ENCODE measurements around the gene CBX3. TPM values are rescaled to one million over a fixed set of nuclear protein-coding genes. Genes with fewer than 3 reads are reported as not detected.

Gene CBX3
- total and polyA plus RNA-seq, 2 donors (not counting 1 experiment from before 2014, with no cell fraction given) = 105 to 136 TPM

DNA sequence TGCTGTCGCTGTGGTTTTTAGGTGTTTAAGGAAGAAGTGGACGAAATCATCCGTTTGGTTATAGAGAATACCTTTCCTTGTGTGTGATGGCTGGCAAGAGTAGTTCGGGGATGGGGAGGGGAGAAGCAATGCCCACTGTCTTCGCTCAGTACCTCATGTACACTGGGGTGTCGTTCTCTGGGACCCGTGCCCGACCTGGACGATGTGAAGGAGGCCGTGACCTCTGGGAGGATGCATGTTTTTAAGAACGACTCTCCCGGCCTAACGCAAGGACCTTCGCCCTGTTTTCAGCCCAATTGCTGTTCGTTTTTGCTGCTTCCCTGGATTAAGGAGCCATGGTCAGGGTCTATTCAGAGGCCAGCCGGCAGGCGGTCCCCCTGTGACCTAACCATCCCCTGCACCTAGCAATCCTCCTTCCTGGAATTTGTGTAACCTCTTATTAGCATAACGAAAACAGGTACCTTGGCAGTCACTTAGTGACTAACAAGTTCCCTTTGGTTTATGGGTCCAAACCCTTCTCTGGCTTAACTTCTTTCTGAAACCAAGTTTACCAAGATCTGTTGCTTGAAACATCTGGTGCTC is 48.2 kb upstream of the CBX3 start:
- no peaks in the 10 kb centered on the region for H3K9me3 ChIP-seq (ENCODE audit: control insufficient read depth, insufficient read depth, low read depth, low read length)
- H3K27me3 ChIP-seq (ENCODE audit: control insufficient read depth, insufficient read depth, low read length) = peaks cover 3% of the 10 kb centered on the region
- no peaks in the 10 kb centered on the region for H4K20me1 ChIP-seq (ENCODE audit: control insufficient read depth, extremely low read depth, insufficient read depth, low read length)
- H3K27ac ChIP-seq (ENCODE audit: insufficient read depth, low read length) = no peak overlapping the region
- H3K4me3 ChIP-seq (replicated peaks in 1 of 4; ENCODE audit: control extremely low read depth in 1 of 4, insufficient read depth in 1 of 4, low read depth in 3 of 4, low read length in 4 of 4) = peak overlapping the region in 2 of 4 experiments; percentile 62 to 67
- no peak overlapping the region for H3K9ac ChIP-seq (ENCODE audit: insufficient read depth, low read length)
- H3K36me3 ChIP-seq (ENCODE audit: control insufficient read depth, insufficient read depth, low read length) = no peaks in the 10 kb centered on the region
- H3K4me1 ChIP-seq (ENCODE audit: control insufficient read depth, extremely low read depth, insufficient read depth, low read length) = peaks cover 7% of the 10 kb centered on the region
- no peak overlapping the region for H2AFZ ChIP-seq (ENCODE audit: low read length)
- DNase-seq (ENCODE audit: low read depth in 2 of 2) = peak in 1 of 2 donors; percentile 24
- no peaks in the 10 kb centered on the region for H3K79me2 ChIP-seq (ENCODE audit: control insufficient read depth, insufficient read depth, low read length)
- H3K4me2 ChIP-seq (ENCODE audit: extremely low read depth, insufficient read depth, low read length) = peak overlapping the region; percentile 54
- peak; percentile 64 for TF ChIP-seq EZH2 (IDR thresholded peaks at IDR 0.05; ENCODE audit: low read length, missing control alignments)
- TF ChIP-seq, protein P1, sequence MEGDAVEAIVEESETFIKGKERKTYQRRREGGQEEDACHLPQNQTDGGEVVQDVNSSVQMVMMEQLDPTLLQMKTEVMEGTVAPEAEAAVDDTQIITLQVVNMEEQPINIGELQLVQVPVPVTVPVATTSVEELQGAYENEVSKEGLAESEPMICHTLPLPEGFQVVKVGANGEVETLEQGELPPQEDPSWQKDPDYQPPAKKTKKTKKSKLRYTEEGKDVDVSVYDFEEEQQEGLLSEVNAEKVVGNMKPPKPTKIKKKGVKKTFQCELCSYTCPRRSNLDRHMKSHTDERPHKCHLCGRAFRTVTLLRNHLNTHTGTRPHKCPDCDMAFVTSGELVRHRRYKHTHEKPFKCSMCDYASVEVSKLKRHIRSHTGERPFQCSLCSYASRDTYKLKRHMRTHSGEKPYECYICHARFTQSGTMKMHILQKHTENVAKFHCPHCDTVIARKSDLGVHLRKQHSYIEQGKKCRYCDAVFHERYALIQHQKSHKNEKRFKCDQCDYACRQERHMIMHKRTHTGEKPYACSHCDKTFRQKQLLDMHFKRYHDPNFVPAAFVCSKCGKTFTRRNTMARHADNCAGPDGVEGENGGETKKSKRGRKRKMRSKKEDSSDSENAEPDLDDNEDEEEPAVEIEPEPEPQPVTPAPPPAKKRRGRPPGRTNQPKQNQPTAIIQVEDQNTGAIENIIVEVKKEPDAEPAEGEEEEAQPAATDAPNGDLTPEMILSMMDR (conservative IDR thresholded peaks at IDR 0.05 in 1 of 2, IDR thresholded peaks at IDR 0.05 in 1 of 2; ENCODE audit: low read depth in 1 of 2, low read length in 2 of 2) = peak in 1 of 2 donors; percentile 2

DNA sequence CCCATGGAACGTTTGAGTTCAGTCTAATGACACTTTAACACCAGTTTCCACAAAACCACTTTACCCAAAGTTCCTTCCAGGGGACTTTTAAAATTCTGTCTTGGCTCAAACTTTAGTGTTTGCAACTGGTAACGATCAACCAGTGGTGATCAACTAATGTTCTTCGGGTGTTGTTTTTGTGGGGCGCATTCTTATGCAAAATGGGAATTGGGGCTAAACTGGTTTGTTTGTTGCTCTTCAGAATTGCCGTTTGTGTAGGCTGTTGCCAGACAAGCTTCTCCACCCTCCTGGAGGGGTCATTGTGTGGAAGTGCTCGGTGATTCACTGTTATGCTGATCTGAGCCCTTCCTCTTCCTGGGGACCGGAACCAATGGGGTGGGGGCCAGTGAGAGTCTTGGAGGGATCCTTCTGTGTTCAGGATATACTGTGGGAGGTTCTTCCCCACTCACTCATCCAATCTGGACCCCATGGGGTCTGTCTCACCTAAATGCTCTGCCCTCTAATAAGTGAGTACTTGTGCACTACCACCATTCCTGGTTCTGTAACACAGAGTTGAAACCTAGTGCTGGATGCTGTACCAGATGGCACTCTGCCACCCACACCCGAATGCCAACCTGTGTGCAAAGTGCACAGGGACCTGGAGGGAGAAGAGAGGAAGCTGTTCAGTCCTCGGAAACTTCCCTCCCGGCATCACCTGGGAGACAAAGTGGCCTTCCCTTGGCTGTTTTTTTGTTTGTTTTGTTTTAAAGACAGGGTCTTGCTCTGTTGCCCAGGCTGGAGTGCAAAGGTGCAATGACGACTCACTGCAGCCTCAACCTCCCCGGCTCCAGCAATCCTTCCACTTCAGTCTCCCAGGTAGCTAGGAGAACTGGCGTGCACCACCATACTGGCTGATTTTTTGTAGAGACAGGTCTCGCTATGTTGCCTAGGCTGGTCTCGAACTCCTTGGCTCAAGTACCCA is 47.4 kb upstream of the CBX3 start:
- DNase-seq (ENCODE audit: low read depth in 2 of 2) = peak; percentile 38 to 60
- H3K4me1 ChIP-seq (ENCODE audit: control insufficient read depth, extremely low read depth, insufficient read depth, low read length) = peaks cover 7% of the 10 kb centered on the region
- H3K4me3 ChIP-seq (replicated peaks in 1 of 4; ENCODE audit: control extremely low read depth in 1 of 4, insufficient read depth in 1 of 4, low read depth in 3 of 4, low read length in 4 of 4) = peak overlapping the region in 2 of 4 experiments; percentile 62 to 67

More for the DNA sequence above, 47.4 kb upstream of the CBX3 start:
- H3K9ac ChIP-seq (ENCODE audit: insufficient read depth, low read length) = no peak overlapping the region
- H2AFZ ChIP-seq (ENCODE audit: low read length) = no peak overlapping the region
- H3K79me2 ChIP-seq (ENCODE audit: control insufficient read depth, insufficient read depth, low read length) = no peaks in the 10 kb centered on the region
- H3K27me3 ChIP-seq (ENCODE audit: control insufficient read depth, insufficient read depth, low read length) = peaks cover 3% of the 10 kb centered on the region
- H4K20me1 ChIP-seq (ENCODE audit: control insufficient read depth, extremely low read depth, insufficient read depth, low read length) = no peaks in the 10 kb centered on the region
- TF ChIP-seq, protein P1 (conservative IDR thresholded peaks at IDR 0.05 in 1 of 2, IDR thresholded peaks at IDR 0.05 in 1 of 2; ENCODE audit: low read depth in 1 of 2, low read length in 2 of 2) = no peak
- TF ChIP-seq EZH2 (IDR thresholded peaks at IDR 0.05; ENCODE audit: low read length, missing control alignments) = no peak
- no peaks in the 10 kb centered on the region for H3K9me3 ChIP-seq (ENCODE audit: control insufficient read depth, insufficient read depth, low read depth, low read length)
- H3K4me2 ChIP-seq (ENCODE audit: extremely low read depth, insufficient read depth, low read length) = no peak overlapping the region
- H3K36me3 ChIP-seq (ENCODE audit: control insufficient read depth, insufficient read depth, low read length) = no peaks in the 10 kb centered on the region
- no peak overlapping the region for H3K27ac ChIP-seq (ENCODE audit: insufficient read depth, low read length)

Measured in fibroblast of lung (primary cell).